ENCODE results near the gene IMPG1. TPM values are rescaled to one million over a fixed set of nuclear protein-coding genes. Genes with fewer than 3 reads are reported as not detected.

Gene IMPG1
- total RNA-seq, 1 experiment from 2014 or later, result not detected

DNA sequence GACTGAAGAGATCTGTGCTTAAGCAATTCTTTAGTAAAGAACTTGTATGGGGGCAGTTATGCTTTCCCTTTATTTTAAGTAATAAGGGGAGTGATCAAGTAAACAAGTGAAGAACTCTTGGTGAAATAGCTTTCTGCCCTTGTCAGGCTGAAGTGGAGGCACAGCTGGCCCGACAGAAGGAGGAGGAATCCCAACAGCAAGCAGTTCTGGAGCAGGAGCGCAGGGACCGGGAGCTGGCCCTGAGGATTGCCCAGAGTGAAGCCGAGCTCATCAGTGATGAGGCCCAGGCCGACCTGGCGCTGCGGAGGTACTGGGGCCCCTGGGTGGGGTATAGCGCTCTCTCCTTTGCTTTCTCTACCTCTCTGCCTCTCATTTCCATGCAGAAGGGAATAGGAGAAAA lies 180.1 kb downstream of the IMPG1 start:
- H4K91ac ChIP-seq (ENCODE audit: insufficient read length, low read depth, low read length), result no peak overlapping the region
- no peak overlapping the region for H3K4me3 Mint-ChIP-seq
- no peaks in the 10 kb centered on the region for H3K9me3 Mint-ChIP-seq
- no peak overlapping the region for H2BK5ac ChIP-seq (ENCODE audit: insufficient read length, low read length)
- H3K56ac ChIP-seq (ENCODE audit: insufficient read length, low read depth, low read length), result no peak overlapping the region
- H2AK5ac ChIP-seq (ENCODE audit: insufficient read length, low read length), result no peak overlapping the region
- no peak overlapping the region for H3K18ac ChIP-seq (ENCODE audit: insufficient read length, low read depth, low read length)
- no peak overlapping the region for H3K9ac ChIP-seq (ENCODE audit: extremely low read depth, insufficient read length, low read length)
- no peak overlapping the region for H2BK20ac ChIP-seq (ENCODE audit: low read depth, low read length, poor library complexity, severe bottlenecking)
- no peaks in the 10 kb centered on the region for H3K23me2 ChIP-seq (ENCODE audit: insufficient read length, low read depth, low read length, poor library complexity, severe bottlenecking)
- H3K79me1 ChIP-seq (ENCODE audit: insufficient read depth, low read depth, low read length, poor library complexity, severe bottlenecking), result no peaks in the 10 kb centered on the region
- no peak overlapping the region for H4K8ac ChIP-seq (replicated peaks; ENCODE audit: insufficient read length, low read depth, low read length)
- H3K14ac ChIP-seq (ENCODE audit: insufficient read depth, low read length), result no peak overlapping the region
- no peak overlapping the region for H2AFZ ChIP-seq (ENCODE audit: low read length)
- H3K27me3 Mint-ChIP-seq (ENCODE audit: low read depth), result no peaks in the 10 kb centered on the region
- no peak for DNase-seq
- no peaks in the 10 kb centered on the region for H3K4me1 Mint-ChIP-seq
- no peak overlapping the region for H3T11ph ChIP-seq (ENCODE audit: low read length)
- H3K27me3 ChIP-seq (ENCODE audit: insufficient read depth, low read length), result no peaks in the 10 kb centered on the region
- no peak overlapping the region for H2BK12ac ChIP-seq (ENCODE audit: insufficient read length, low read depth, low read length)
- WGBS (ENCODE audit: extremely low coverage, insufficient read length, low lambda C conversion rate), result no CpG with 5 or more reads among the region's 8 CpGs
- H4K20me1 ChIP-seq (ENCODE audit: control insufficient read depth, insufficient read depth, insufficient read length), result no peaks in the 10 kb centered on the region
- no peak overlapping the region for H2BK120ac ChIP-seq (ENCODE audit: low read depth, low read length, poor library complexity, severe bottlenecking)
- H3K4me2 ChIP-seq (ENCODE audit: insufficient read depth, insufficient read length, low read length), result no peak overlapping the region
- H3K4ac ChIP-seq (ENCODE audit: low read depth, low read length), result no peak overlapping the region
- no peak overlapping the region for H2BK15ac ChIP-seq (ENCODE audit: low read depth, low read length)
- no peaks in the 10 kb centered on the region for H3K79me2 ChIP-seq (ENCODE audit: insufficient read depth, low read length)
- no peaks in the 10 kb centered on the region; the same call in 1 of the 2 replicates for H3K4me1 ChIP-seq (ENCODE audit: insufficient read depth, low read length)
- H3K36me3 Mint-ChIP-seq (ENCODE audit: insufficient read depth in 1 of 3, low read depth in 3 of 3), result peaks cover 2 to 12% (median 8%) of the 10 kb centered on the region in 3 experiments; a peak in 6 of 7 replicates
- H3K23ac ChIP-seq (ENCODE audit: insufficient read length, low read depth, low read length), result no peak overlapping the region
- H3K9me3 ChIP-seq (ENCODE audit: control insufficient read depth, low read depth, low read length), result no peaks in the 10 kb centered on the region
- TF ChIP-seq, protein P1, sequence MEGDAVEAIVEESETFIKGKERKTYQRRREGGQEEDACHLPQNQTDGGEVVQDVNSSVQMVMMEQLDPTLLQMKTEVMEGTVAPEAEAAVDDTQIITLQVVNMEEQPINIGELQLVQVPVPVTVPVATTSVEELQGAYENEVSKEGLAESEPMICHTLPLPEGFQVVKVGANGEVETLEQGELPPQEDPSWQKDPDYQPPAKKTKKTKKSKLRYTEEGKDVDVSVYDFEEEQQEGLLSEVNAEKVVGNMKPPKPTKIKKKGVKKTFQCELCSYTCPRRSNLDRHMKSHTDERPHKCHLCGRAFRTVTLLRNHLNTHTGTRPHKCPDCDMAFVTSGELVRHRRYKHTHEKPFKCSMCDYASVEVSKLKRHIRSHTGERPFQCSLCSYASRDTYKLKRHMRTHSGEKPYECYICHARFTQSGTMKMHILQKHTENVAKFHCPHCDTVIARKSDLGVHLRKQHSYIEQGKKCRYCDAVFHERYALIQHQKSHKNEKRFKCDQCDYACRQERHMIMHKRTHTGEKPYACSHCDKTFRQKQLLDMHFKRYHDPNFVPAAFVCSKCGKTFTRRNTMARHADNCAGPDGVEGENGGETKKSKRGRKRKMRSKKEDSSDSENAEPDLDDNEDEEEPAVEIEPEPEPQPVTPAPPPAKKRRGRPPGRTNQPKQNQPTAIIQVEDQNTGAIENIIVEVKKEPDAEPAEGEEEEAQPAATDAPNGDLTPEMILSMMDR (conservative IDR thresholded peaks at IDR 0.05), result no peak
- no peak overlapping the region for H3K27ac ChIP-seq (ENCODE audit: insufficient read length, low read depth, low read length)
- no peak overlapping the region for H4K5ac ChIP-seq (ENCODE audit: insufficient read length, low read depth, low read length)
- H3K27ac Mint-ChIP-seq, result no peak overlapping the region
